ENCODE results near the gene AFG1L. TPM values are rescaled to one million over a fixed set of nuclear protein-coding genes. Genes with fewer than 3 reads are reported as not detected.

The AFG1L gene
- total RNA-seq, 2 donors from 2014 or later: 2.9 to 4.1 TPM

DNA sequence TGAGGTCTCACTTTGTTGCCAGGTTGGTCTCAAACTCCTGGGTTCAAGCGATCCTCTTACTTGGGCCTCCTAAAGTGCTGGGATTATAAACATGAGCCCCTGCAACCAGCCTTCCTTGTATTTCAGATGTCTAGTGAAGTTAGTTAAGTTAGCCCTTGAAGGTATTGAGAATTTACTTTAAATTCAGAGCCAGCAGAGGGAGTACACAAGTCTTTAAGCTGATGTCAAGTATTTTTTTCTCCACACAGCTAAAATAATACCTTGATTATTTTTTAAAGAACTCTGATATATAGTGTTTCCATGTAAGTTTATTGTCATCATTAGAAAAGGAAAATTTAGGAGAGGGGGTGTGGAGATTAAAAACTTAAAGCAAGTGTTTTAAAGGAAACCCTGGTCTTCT, 275.7 kb downstream of the AFG1L start:
- Histone ChIP-seq H3K36me3 (peaks cover 59% of the 10 kb centered on the region), H3K4me1 (peaks cover 0 to 80% of the 10 kb centered on the region in 2 donors), H3K9me3 (no peaks in the 10 kb centered on the region), H3K27me3 (no peaks in the 10 kb centered on the region), H3K27ac (no peak overlapping the region), H3K4me3 (no peak overlapping the region)
- TF ChIP-seq, protein P1, sequence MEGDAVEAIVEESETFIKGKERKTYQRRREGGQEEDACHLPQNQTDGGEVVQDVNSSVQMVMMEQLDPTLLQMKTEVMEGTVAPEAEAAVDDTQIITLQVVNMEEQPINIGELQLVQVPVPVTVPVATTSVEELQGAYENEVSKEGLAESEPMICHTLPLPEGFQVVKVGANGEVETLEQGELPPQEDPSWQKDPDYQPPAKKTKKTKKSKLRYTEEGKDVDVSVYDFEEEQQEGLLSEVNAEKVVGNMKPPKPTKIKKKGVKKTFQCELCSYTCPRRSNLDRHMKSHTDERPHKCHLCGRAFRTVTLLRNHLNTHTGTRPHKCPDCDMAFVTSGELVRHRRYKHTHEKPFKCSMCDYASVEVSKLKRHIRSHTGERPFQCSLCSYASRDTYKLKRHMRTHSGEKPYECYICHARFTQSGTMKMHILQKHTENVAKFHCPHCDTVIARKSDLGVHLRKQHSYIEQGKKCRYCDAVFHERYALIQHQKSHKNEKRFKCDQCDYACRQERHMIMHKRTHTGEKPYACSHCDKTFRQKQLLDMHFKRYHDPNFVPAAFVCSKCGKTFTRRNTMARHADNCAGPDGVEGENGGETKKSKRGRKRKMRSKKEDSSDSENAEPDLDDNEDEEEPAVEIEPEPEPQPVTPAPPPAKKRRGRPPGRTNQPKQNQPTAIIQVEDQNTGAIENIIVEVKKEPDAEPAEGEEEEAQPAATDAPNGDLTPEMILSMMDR (IDR thresholded peaks at IDR 0.05): no peak
- DNase-seq (ENCODE audit: low spot score): no peak

DNA sequence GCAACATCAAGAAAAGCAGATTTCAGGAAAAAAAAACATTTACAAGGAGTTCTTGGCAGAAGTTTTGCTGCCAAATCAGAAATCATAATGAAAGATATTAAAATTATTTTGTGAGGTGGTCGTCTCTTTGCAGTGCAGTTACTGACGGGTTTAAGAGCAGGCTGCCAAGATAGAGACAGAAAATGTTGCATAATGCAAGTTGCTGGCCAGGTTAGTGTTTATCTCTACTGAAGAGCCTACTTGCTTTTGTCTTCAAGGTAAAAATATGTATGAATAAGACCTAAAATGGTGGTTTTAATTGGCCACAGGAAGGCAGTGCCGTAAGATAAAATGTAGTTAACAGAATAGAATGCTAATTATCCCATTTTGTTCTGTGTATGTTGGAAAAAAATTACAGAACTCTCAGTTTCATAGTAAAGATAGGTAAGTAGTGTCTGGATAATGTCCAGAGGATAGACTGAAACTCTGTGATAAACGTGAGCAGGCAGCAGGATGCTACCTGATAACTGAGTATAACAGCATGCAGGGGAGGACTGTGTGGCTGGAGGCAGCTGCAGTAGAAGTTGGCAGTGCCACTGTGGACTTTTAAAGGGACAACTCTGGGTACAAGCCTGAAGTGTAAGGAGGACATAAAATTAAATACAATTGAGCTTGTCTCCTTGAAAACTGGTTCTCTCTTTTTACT, 279.7 kb downstream of the AFG1L start:
- H3K4me3 ChIP-seq: no peak overlapping the region
- H3K27me3 ChIP-seq: no peaks in the 10 kb centered on the region
- H3K36me3 ChIP-seq: peaks cover 29% of the 10 kb centered on the region
- DNase-seq (ENCODE audit: low spot score): no peak
- TF ChIP-seq, protein P1 (IDR thresholded peaks at IDR 0.05): no peak
- peaks cover 0 to 79% of the 10 kb centered on the region in 2 donors for H3K4me1 ChIP-seq
- peak overlapping the region; percentile 80 to 84 for H3K27ac ChIP-seq
- H3K9me3 ChIP-seq: no peaks in the 10 kb centered on the region

Other genes with a start within 250 kb of the AFG1L start
- gene OSTM1, start 220.3 kb upstream of the AFG1L start, total RNA-seq: 10 to 100 TPM; 38.4 to 80.2 TPM
- not detected for gene NR2E1, start 129.0 kb upstream of the AFG1L start, total RNA-seq
- gene SNX3, start 34.0 kb upstream of the AFG1L start, total RNA-seq: 100 to 1,000 TPM; 159 to 242 TPM